GM18508 (cell line): ENCODE measurements around the gene NGRN.

Experiments
- ATAC-seq: cut with Tn5 transposase; IDR thresholded peaks from one replicate; pipeline ENCODE4 v1.9.1; 2021; ENCODE audit warnings: moderate number of reproducible peaks; ENCODE audit not compliant: insufficient read depth, unreplicated experiment

NGRN gene

GRCh38 chr15:90306560-90306959 lies 41.1 kb downstream of the NGRN start:
- ATAC-seq = peak; percentile 63

- ATAC-seq = no peak
Measured at GRCh38 chr15:90307661-90308060, 42.2 kb downstream of the NGRN start.

- ATAC-seq = no peak
Measured at GRCh38 chr15:90309020-90309419, 43.5 kb downstream of the NGRN start.

- no peak for ATAC-seq
Measured at GRCh38 chr15:90315278-90315982, 50.0 kb downstream of the NGRN start.

GRCh38 chr15:90316139-90316538 lies 50.7 kb downstream of the NGRN start:
- ATAC-seq = no peak

GRCh38 chr15:90318591-90318990 lies 53.1 kb downstream of the NGRN start:
- ATAC-seq = no peak

- no peak for ATAC-seq
Measured at GRCh38 chr15:90320062-90320884, 54.8 kb downstream of the NGRN start.

- ATAC-seq = no peak
Measured at GRCh38 chr15:90320885-90321278, 55.4 kb downstream of the NGRN start.
